ENCODE results near the gene CEP112. TPM values are rescaled to one million over a fixed set of nuclear protein-coding genes. Genes with fewer than 3 reads are reported as not detected.

Gene CEP112
- total RNA-seq, 1 experiment from 2014 or later, result 6.1 TPM

- no peaks in the 10 kb centered on the region for H3K9me3 Mint-ChIP-seq
- H3K36me3 Mint-ChIP-seq, result no peaks in the 10 kb centered on the region
- peaks cover 3% of the 10 kb centered on the region for H3K4me1 Mint-ChIP-seq
- POLR2A ChIA-PET, result no interaction called here
- H3K27me3 Mint-ChIP-seq (ENCODE audit: low read depth), result no peaks in the 10 kb centered on the region
- DNase-seq (ENCODE audit: low spot score) (no peak), ATAC-seq (no peak)
- TF ChIP-seq MXD4 (CRISPR knock-in tag; IDR thresholded peaks at IDR 0.05; ENCODE audit: borderline replicate concordance) (no peak), ZNF263 (CRISPR knock-in tag; IDR thresholded peaks at IDR 0.05; ENCODE audit: low read depth) (no peak), RORB (CRISPR knock-in tag; IDR thresholded peaks at IDR 0.05) (no peak), MLX (CRISPR knock-in tag; IDR thresholded peaks at IDR 0.05) (no peak), FOXJ3 (CRISPR knock-in tag; IDR thresholded peaks at IDR 0.05; ENCODE audit: borderline replicate concordance) (no peak), CTCF (IDR thresholded peaks at IDR 0.05) (no peak), ARID4B (CRISPR knock-in tag; IDR thresholded peaks at IDR 0.05; ENCODE audit: borderline replicate concordance) (no peak), ATF2 (CRISPR knock-in tag; IDR thresholded peaks at IDR 0.05; ENCODE audit: borderline replicate concordance, low read depth) (no peak), NR3C1 (CRISPR knock-in tag; conservative IDR thresholded peaks at IDR 0.05; ENCODE audit: low read depth) (no peak), GTF2I (CRISPR knock-in tag; conservative IDR thresholded peaks at IDR 0.05) (no peak), E2F1 (CRISPR knock-in tag; IDR thresholded peaks at IDR 0.05) (no peak)
- no peak overlapping the region for H3K4me3 Mint-ChIP-seq
- CTCF ChIA-PET, result no interaction called here
- H3K27ac Mint-ChIP-seq, result no peak overlapping the region
Measured at GRCh38 chr17:65892912-65893377, 299.0 kb downstream of the CEP112 start.

GRCh38 chr17:65891231-65891735 lies 300.6 kb downstream of the CEP112 start:
- Mint-ChIP-seq H3K4me3 (no peak overlapping the region), H3K36me3 (no peaks in the 10 kb centered on the region), H3K27ac (no peak overlapping the region), H3K27me3 (ENCODE audit: low read depth) (no peaks in the 10 kb centered on the region), H3K4me1 (peaks cover 4% of the 10 kb centered on the region), H3K9me3 (no peaks in the 10 kb centered on the region)
- ATAC-seq, result no peak
- DNase-seq (ENCODE audit: low spot score), result no peak
- CTCF ChIA-PET, result no interaction called here
- POLR2A ChIA-PET, result no interaction called here
- no peak for TF ChIP-seq E2F1 (CRISPR knock-in tag; IDR thresholded peaks at IDR 0.05)
- no peak for TF ChIP-seq ELF4 (CRISPR knock-in tag; IDR thresholded peaks at IDR 0.05; ENCODE audit: low read depth)
- TF ChIP-seq ZNF121 (CRISPR knock-in tag; IDR thresholded peaks at IDR 0.05), result no peak
- no peak for TF ChIP-seq NR3C1 (CRISPR knock-in tag; conservative IDR thresholded peaks at IDR 0.05; ENCODE audit: low read depth)
- TF ChIP-seq SMAD4 (CRISPR knock-in tag; IDR thresholded peaks at IDR 0.05), result no peak
- TF ChIP-seq GRHL2 (CRISPR knock-in tag; IDR thresholded peaks at IDR 0.05; ENCODE audit: insufficient replicate concordance, severe bottlenecking), result no peak
- TF ChIP-seq PRRX2 (CRISPR knock-in tag; IDR thresholded peaks at IDR 0.05), result no peak
- TF ChIP-seq EMX1 (CRISPR knock-in tag; IDR thresholded peaks at IDR 0.05), result no peak
- no peak for TF ChIP-seq HMGXB4 (CRISPR knock-in tag; IDR thresholded peaks at IDR 0.05)
- TF ChIP-seq FOXP4 (CRISPR knock-in tag; IDR thresholded peaks at IDR 0.05), result no peak

Data from WTC11 (cell line).